Activated CD8-positive, alpha-beta memory T cell treated with anti-CD3 and anti-CD28 coated beads for 24 hours (primary cell): Measurements from ENCODE around the gene DBH.
A peak's percentile ranks its signal among the peaks of the same experiment; 100 is the strongest.

Source experiments
- DNase-seq: peaks from one replicate; pipeline ENCODE4 v3.0.0-alpha.2; 2020

DBH gene

GRCh38 chr9:133685653-133686609, 49.8 kb downstream of the DBH start:
- DNase-seq: no peak

GRCh38 chr9:133686642-133687575, 50.7 kb downstream of the DBH start:
- no peak for DNase-seq

GRCh38 chr9:133687856-133688761, 51.9 kb downstream of the DBH start:
- no peak for DNase-seq

- no peak for DNase-seq
These were observed 53.1 kb downstream of the DBH start for GRCh38 chr9:133689151-133689763.

GRCh38 chr9:133690081-133690561, 54.0 kb downstream of the DBH start:
- no peak for DNase-seq

- no peak for DNase-seq
These were observed 55.0 kb downstream of the DBH start for GRCh38 chr9:133691191-133691590.

GRCh38 chr9:133691626-133692363, 55.6 kb downstream of the DBH start:
- no peak for DNase-seq

GRCh38 chr9:133692364-133692985, 56.3 kb downstream of the DBH start:
- DNase-seq: no peak

- no peak for DNase-seq
These were observed 57.0 kb downstream of the DBH start for GRCh38 chr9:133693116-133693515.

- DNase-seq: no peak
These were observed 57.8 kb downstream of the DBH start for GRCh38 chr9:133693703-133694529.

- no peak for DNase-seq
These were observed 58.5 kb downstream of the DBH start for GRCh38 chr9:133694686-133695085.

- no peak for DNase-seq
These were observed 59.9 kb downstream of the DBH start for GRCh38 chr9:133696071-133696472.

GRCh38 chr9:133699546-133699945, 63.4 kb downstream of the DBH start:
- DNase-seq: no peak

GRCh38 chr9:133700819-133701320, 64.7 kb downstream of the DBH start:
- no peak for DNase-seq

- DNase-seq: peak; percentile 89
These were observed 65.3 kb downstream of the DBH start for GRCh38 chr9:133701321-133701980.

- peak; percentile 85 for DNase-seq
These were observed 66.0 kb downstream of the DBH start for GRCh38 chr9:133701981-133702797.

GRCh38 chr9:133702798-133703590, 66.8 kb downstream of the DBH start:
- peak; percentile 74 for DNase-seq
